CD4-positive, CD25-positive, alpha-beta regulatory T cell (primary cell): ENCODE data around the gene STARD5. TPM values are rescaled to one million over a fixed set of nuclear protein-coding genes. Genes with fewer than 3 reads are reported as not detected.
A peak's percentile ranks its signal among the peaks of the same experiment; 100 is the strongest.

ENCODE experiments used
- ATAC-seq, 2 donors: fragments of 150-1000 bp; cut with Tn5 transposase; one replicate each; pipeline ENCODE4 v1.10.0; 2021; ENCODE audit warnings: low read depth in 2 of 2, moderate number of reproducible peaks in 2 of 2, moderate library complexity in 1 of 2
- DNase-seq, 3 donors: peaks; one replicate each; pipeline versions ENCODE4 v3.0.0 to v3.0.0-alpha.2; 2012 to 2022; ENCODE audit warnings: mixed read lengths in 1 of 3
- H3K27ac ChIP-seq: one replicate; pipeline ENCODE4 v1.7.0; 2013; ENCODE audit warnings: mild to moderate bottlenecking, low read length; ENCODE audit not compliant: insufficient read depth, poor library complexity, severe bottlenecking
- H3K27me3 ChIP-seq: one replicate; pipeline ENCODE4 v1.7.0; 2013; ENCODE audit warnings: low read length; ENCODE audit not compliant: control insufficient read depth, insufficient read depth
- H3K36me3 ChIP-seq: one replicate; pipeline ENCODE4 v1.7.0; 2013; ENCODE audit warnings: mild to moderate bottlenecking, low read length, moderate library complexity; ENCODE audit not compliant: control insufficient read depth, insufficient read depth
- H3K4me1 ChIP-seq: 2 replicates; pipeline ENCODE4 v1.7.0; 2013; ENCODE audit warnings: mild to moderate bottlenecking, low read length; ENCODE audit not compliant: insufficient read depth, control insufficient read depth, poor library complexity, severe bottlenecking
- H3K4me3 ChIP-seq: one replicate; pipeline ENCODE4 v1.7.0; 2013; ENCODE audit warnings: low read depth, mild to moderate bottlenecking, low read length, moderate library complexity
- H3K9me3 ChIP-seq, 2 experiments: 1 replicate in 1 of 2; 2 replicates in 1 of 2; pipeline ENCODE4 v1.7.0; 2013; ENCODE audit warnings: low read length in 2 of 2, mild to moderate bottlenecking in 1 of 2, moderate library complexity in 1 of 2; ENCODE audit not compliant: control insufficient read depth in 2 of 2
- H3K27ac Mint-ChIP-seq, 3 donors: one replicate each; pipeline ENCODE4 v1.8.0; 2020 to 2022; ENCODE audit warnings: mild to moderate bottlenecking in 3 of 3, mixed read lengths in 3 of 3, moderate library complexity in 2 of 3
- H3K27me3 Mint-ChIP-seq: one replicate; pipeline ENCODE4 v1.8.0; 2022; ENCODE audit warnings: mild to moderate bottlenecking, mixed read lengths
- H3K36me3 Mint-ChIP-seq: one replicate; pipeline ENCODE4 v1.8.0; 2020; ENCODE audit warnings: mixed read lengths
- H3K4me1 Mint-ChIP-seq, 4 donors: one replicate each; pipeline ENCODE4 v1.8.0; 2020 to 2022; ENCODE audit warnings: mixed read lengths in 4 of 4, mild to moderate bottlenecking in 1 of 4
- H3K4me3 Mint-ChIP-seq, 4 donors: one replicate each; pipeline ENCODE4 v1.8.0; 2020 to 2022; ENCODE audit warnings: mild to moderate bottlenecking in 4 of 4, mixed read lengths in 4 of 4, moderate library complexity in 3 of 4
- H3K9me3 Mint-ChIP-seq, 7 donors: one replicate each; pipeline ENCODE4 v1.8.0; 2020 to 2022; ENCODE audit warnings: mixed read lengths in 7 of 7, mild to moderate bottlenecking in 3 of 7, moderate library complexity in 2 of 7
- polyA plus RNA-seq, 4 donors: library from polyadenylated mRNA; unstranded; fragments of 300-500 nt; fragmentation: Illumina TruSeq; gene quantifications; one replicate each; pipeline ENCODE4 v1.2.3, GENCODE V29; 2021
- total RNA-seq: library from RNA; stranded (reverse); gene quantifications from one replicate; pipeline ENCODE4 v1.2.3, GENCODE V29; 2022

Gene STARD5
- total and polyA plus RNA-seq, 5 donors from 2014 or later: 4.0 to 6.6 (median 4.2) TPM

- peak overlapping the region; percentile 97 for H3K4me3 ChIP-seq
- H3K27ac ChIP-seq: peak overlapping the region; percentile 94
- Mint-ChIP-seq H3K9me3 (peaks cover 0 to 3% (median 0%) of the 10 kb centered on the region in 7 donors), H3K4me3 (peak overlapping the region; percentile 99 to 100 (median 100)), H3K36me3 (peaks cover 91% of the 10 kb centered on the region), H3K27me3 (no peaks in the 10 kb centered on the region), H3K27ac (peak overlapping the region; percentile 89 to 100 (median 100)), H3K4me1 (peaks cover 28 to 64% (median 46%) of the 10 kb centered on the region in 4 donors)
- H3K27me3 ChIP-seq: no peaks in the 10 kb centered on the region
- H3K9me3 ChIP-seq: no peaks in the 10 kb centered on the region
- DNase-seq: no peak
- H3K4me1 ChIP-seq: peaks cover 69% of the 10 kb centered on the region
- no peak for ATAC-seq
- H3K36me3 ChIP-seq: peaks cover 77% of the 10 kb centered on the region
Measured at GRCh38 chr15:81301385-81301784, 22.6 kb downstream of the STARD5 start.

GRCh38 chr15:81299630-81300273, 24.2 kb downstream of the STARD5 start:
- Histone ChIP-seq H3K4me3 (peak overlapping the region; percentile 97), H3K27me3 (no peaks in the 10 kb centered on the region), H3K27ac (peak overlapping the region; percentile 94), H3K9me3 (no peaks in the 10 kb centered on the region), H3K4me1 (peaks cover 69% of the 10 kb centered on the region), H3K36me3 (peaks cover 60% of the 10 kb centered on the region)
- Mint-ChIP-seq H3K27ac (peak overlapping the region; percentile 89 to 100 (median 94)), H3K4me3 (peak overlapping the region; percentile 99 to 100 (median 100)), H3K36me3 (peaks cover 79% of the 10 kb centered on the region), H3K4me1 (peaks cover 38 to 64% (median 58%) of the 10 kb centered on the region in 4 donors), H3K27me3 (no peaks in the 10 kb centered on the region), H3K9me3 (peaks cover 0 to 3% (median 0%) of the 10 kb centered on the region in 7 donors)
- no peak for ATAC-seq
- DNase-seq: no peak

DNA sequence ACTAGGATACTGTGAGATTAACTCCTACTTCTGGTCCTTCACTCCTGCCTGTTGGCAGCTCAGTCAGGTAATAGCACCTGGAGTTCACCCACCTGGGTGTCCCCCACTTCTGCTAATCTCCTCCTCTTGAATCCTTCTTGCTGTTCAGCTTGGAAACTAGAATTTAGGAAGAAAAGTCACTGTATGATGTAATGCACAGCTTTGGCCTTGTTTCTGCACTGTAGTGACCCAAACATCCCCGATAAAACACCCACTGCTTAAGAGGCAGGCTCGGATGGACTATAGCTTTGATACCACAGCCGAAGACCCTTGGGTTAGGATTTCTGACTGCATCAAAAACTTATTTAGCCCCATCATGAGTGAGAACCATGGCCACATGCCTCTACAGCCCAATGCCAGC, 24.8 kb downstream of the STARD5 start:
- no peak for DNase-seq
- Mint-ChIP-seq H3K36me3 (peaks cover 74% of the 10 kb centered on the region), H3K4me1 (peaks cover 33 to 64% (median 58%) of the 10 kb centered on the region in 4 donors), H3K27ac (peak overlapping the region; percentile 94 to 100 (median 98)), H3K27me3 (no peaks in the 10 kb centered on the region), H3K4me3 (peak overlapping the region; percentile 99 to 100 (median 100)), H3K9me3 (peaks cover 0 to 3% (median 0%) of the 10 kb centered on the region in 7 donors)
- Histone ChIP-seq H3K9me3 (no peaks in the 10 kb centered on the region), H3K27me3 (no peaks in the 10 kb centered on the region), H3K36me3 (peaks cover 54% of the 10 kb centered on the region), H3K4me3 (peak overlapping the region; percentile 97), H3K4me1 (peaks cover 69% of the 10 kb centered on the region), H3K27ac (peak overlapping the region; percentile 94)
- no peak for ATAC-seq

- Histone ChIP-seq H3K27me3 (no peaks in the 10 kb centered on the region), H3K4me3 (peak overlapping the region; percentile 97), H3K36me3 (peaks cover 49% of the 10 kb centered on the region), H3K27ac (peak overlapping the region; percentile 94), H3K4me1 (peaks cover 69% of the 10 kb centered on the region), H3K9me3 (no peaks in the 10 kb centered on the region)
- Mint-ChIP-seq H3K4me3 (peak overlapping the region; percentile 99 to 100 (median 100)), H3K4me1 (peaks cover 34 to 64% (median 58%) of the 10 kb centered on the region in 4 donors), H3K9me3 (peaks cover 0 to 3% (median 0%) of the 10 kb centered on the region in 7 donors), H3K36me3 (peaks cover 68% of the 10 kb centered on the region), H3K27ac (peak overlapping the region; percentile 98 to 100 (median 100)), H3K27me3 (no peaks in the 10 kb centered on the region)
- ATAC-seq: no peak
- no peak for DNase-seq
Measured at GRCh38 chr15:81298611-81299010, 25.3 kb downstream of the STARD5 start.

- Histone ChIP-seq H3K9me3 (no peaks in the 10 kb centered on the region), H3K27me3 (no peaks in the 10 kb centered on the region), H3K27ac (peak overlapping the region; percentile 94), H3K36me3 (peaks cover 42% of the 10 kb centered on the region), H3K4me1 (peaks cover 69% of the 10 kb centered on the region), H3K4me3 (peak overlapping the region; percentile 97)
- ATAC-seq (no peak), DNase-seq (peak in 1 of 3 donors; percentile 53)
- H3K27me3 Mint-ChIP-seq: no peaks in the 10 kb centered on the region
- peaks cover 0 to 3% (median 0%) of the 10 kb centered on the region in 7 donors for H3K9me3 Mint-ChIP-seq
- H3K4me3 Mint-ChIP-seq: peak overlapping the region; percentile 99 to 100 (median 100)
- peaks cover 28 to 64% (median 55%) of the 10 kb centered on the region in 4 donors for H3K4me1 Mint-ChIP-seq
- peak overlapping the region; percentile 98 to 100 (median 100) for H3K27ac Mint-ChIP-seq
- peaks cover 61% of the 10 kb centered on the region for H3K36me3 Mint-ChIP-seq
Measured at GRCh38 chr15:81297603-81298575, 26.1 kb downstream of the STARD5 start.

- H3K27me3 Mint-ChIP-seq: no peaks in the 10 kb centered on the region
- H3K4me3 Mint-ChIP-seq: peak overlapping the region; percentile 99 to 100 (median 100)
- H3K27ac Mint-ChIP-seq: peak overlapping the region; percentile 98 to 100 (median 100)
- Histone ChIP-seq H3K36me3 (peaks cover 34% of the 10 kb centered on the region), H3K27ac (peak overlapping the region; percentile 94), H3K9me3 (no peaks in the 10 kb centered on the region), H3K4me3 (peak overlapping the region; percentile 97), H3K4me1 (peaks cover 69% of the 10 kb centered on the region), H3K27me3 (no peaks in the 10 kb centered on the region)
- DNase-seq (no peak), ATAC-seq (no peak)
- peaks cover 54% of the 10 kb centered on the region for H3K36me3 Mint-ChIP-seq
- peaks cover 28 to 64% (median 55%) of the 10 kb centered on the region in 4 donors for H3K4me1 Mint-ChIP-seq
- H3K9me3 Mint-ChIP-seq: peaks cover 0 to 3% (median 0%) of the 10 kb centered on the region in 7 donors
Measured at GRCh38 chr15:81297147-81297572, 26.8 kb downstream of the STARD5 start.

DNA sequence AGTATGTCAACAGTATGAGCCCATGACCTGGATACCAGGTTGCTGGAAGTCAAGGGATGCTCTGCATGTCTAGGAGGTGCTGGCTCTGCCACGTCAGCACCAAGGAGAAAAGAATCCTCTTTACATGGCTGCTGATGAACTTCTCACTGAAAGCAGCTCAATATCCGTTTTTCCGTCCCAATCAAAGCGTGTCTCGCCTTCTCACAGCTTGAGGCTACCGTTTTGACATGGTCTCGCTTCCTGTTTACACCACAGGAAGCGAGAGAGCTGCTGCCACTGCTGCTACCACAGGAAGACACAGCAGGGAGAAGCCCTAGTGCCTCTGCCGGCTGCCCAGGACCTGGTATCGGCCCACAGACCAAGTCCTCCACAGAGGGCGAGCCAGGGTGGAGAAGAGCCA, 27.3 kb downstream of the STARD5 start:
- H3K4me3 Mint-ChIP-seq: peak overlapping the region; percentile 99 to 100 (median 100)
- no peaks in the 10 kb centered on the region for H3K9me3 ChIP-seq
- H3K27ac Mint-ChIP-seq: peak overlapping the region; percentile 98 to 100 (median 100)
- peaks cover 49% of the 10 kb centered on the region for H3K36me3 Mint-ChIP-seq
- H3K9me3 Mint-ChIP-seq: peaks cover 0 to 3% (median 0%) of the 10 kb centered on the region in 7 donors
- ATAC-seq: peak; percentile 70 to 72
- H3K4me1 ChIP-seq: peaks cover 69% of the 10 kb centered on the region
- peaks cover 29% of the 10 kb centered on the region for H3K36me3 ChIP-seq
- H3K27me3 ChIP-seq: no peaks in the 10 kb centered on the region
- H3K4me1 Mint-ChIP-seq: peaks cover 28 to 64% (median 54%) of the 10 kb centered on the region in 4 donors
- H3K27ac ChIP-seq: peak overlapping the region; percentile 94
- no peaks in the 10 kb centered on the region for H3K27me3 Mint-ChIP-seq
- peak; percentile 62 to 96 (median 82) for DNase-seq
- H3K4me3 ChIP-seq: peak overlapping the region; percentile 97
